PC-9 (cell line): Measurements from ENCODE around the gene CDC42BPB. TPM values are rescaled to one million over a fixed set of nuclear protein-coding genes. Genes with fewer than 3 reads are reported as not detected.
A peak's percentile ranks its signal among the peaks of the same experiment; 100 is the strongest.

Experiments used
- BruUV-seq: library from RNA; stranded (reverse); fragments of 400-500 nt; replicated peaks from 2 replicates; lab custom pipeline; 2021; lab: Mats Ljungman, UMichigan
- CTCF ChIA-PET: fragments of 300-600 bp; sonication (Branson Sonifier 250); formaldehyde crosslinking; loops from one replicate; lab custom pipeline; 2022; ENCODE audit warnings: antibody characterized with exemption; lab: Charles Lee
- POLR2A ChIA-PET: fragments of 300-600 bp; sonication (Branson Sonifier 250); formaldehyde crosslinking; loops from one replicate; lab custom pipeline; 2022; ENCODE audit warnings: antibody characterized with exemption; ENCODE audit not compliant: unreplicated experiment; lab: Charles Lee
- DNase-seq, 2 experiments: peaks; one replicate each; pipeline versions ENCODE4 v3.0.0 to v3.0.0-alpha.2; 2015 to 2022; ENCODE audit warnings: mixed read lengths in 1 of 2
- H2AFZ ChIP-seq: fragments of 200-600 bp; sonication (generic); 2 replicates; pipeline ENCODE4 v1.8.1; 2017; ENCODE audit warnings: antibody characterized with exemption
- H3F3A ChIP-seq: fragments of 200-600 bp; sonication (generic); 2 replicates; pipeline ENCODE4 v1.8.1; 2017; ENCODE audit warnings: antibody characterized with exemption, mild to moderate bottlenecking, low read depth; ENCODE audit not compliant: insufficient read depth
- H3K27ac ChIP-seq: fragments of 200-600 bp; sonication (generic); 2 replicates; pipeline ENCODE4 v1.6.1; 2016; ENCODE audit warnings: mixed run types
- H3K27me3 ChIP-seq: fragments of 200-600 bp; sonication (generic); 2 replicates; pipeline ENCODE4 v1.6.1; 2016; ENCODE audit warnings: low read depth, mixed run types; ENCODE audit not compliant: insufficient read depth
- H3K36me3 ChIP-seq: fragments of 200-600 bp; sonication (generic); 2 replicates; pipeline ENCODE4 v1.6.1; 2016; ENCODE audit warnings: low read depth, mixed run types
- H3K4me1 ChIP-seq: fragments of 200-600 bp; sonication (generic); replicated peaks from 2 replicates; pipeline ENCODE4 v1.6.1; 2016; ENCODE audit warnings: mixed run types; ENCODE audit not compliant: insufficient read depth
- H3K4me2 ChIP-seq: fragments of 200-600 bp; sonication (generic); 2 replicates; pipeline ENCODE4 v1.6.1; 2017; ENCODE audit warnings: mixed run types
- H3K4me3 ChIP-seq: fragments of 200-600 bp; sonication (generic); 2 replicates; pipeline ENCODE4 v1.6.1; 2016; ENCODE audit warnings: mixed run types
- H3K79me2 ChIP-seq: fragments of 200-600 bp; sonication (generic); 2 replicates; pipeline ENCODE4 v1.6.1; 2017; ENCODE audit warnings: low read depth, mixed run types
- H3K9me2 ChIP-seq: fragments of 200-600 bp; sonication (generic); 2 replicates; pipeline ENCODE4 v1.8.1; 2017; ENCODE audit warnings: mild to moderate bottlenecking; ENCODE audit not compliant: insufficient read depth
- H3K9me3 ChIP-seq: fragments of 200-600 bp; sonication (generic); 2 replicates; pipeline ENCODE4 v1.8.1; 2016; ENCODE audit warnings: low read depth; ENCODE audit not compliant: insufficient read depth
- H4K20me1 ChIP-seq: fragments of 200-600 bp; sonication (generic); 2 replicates; pipeline ENCODE4 v1.8.1; 2017; ENCODE audit not compliant: insufficient read depth
- CTCF ChIP-seq: fragments of 200-600 bp; sonication (generic); conservative IDR thresholded peaks from 2 replicates; pipeline ENCODE4 v1.6.1; 2017; ENCODE audit warnings: mixed run types, antibody characterized with exemption, mild to moderate bottlenecking, moderate library complexity
- EZH2 ChIP-seq: fragments of 200-600 bp; sonication (generic); IDR thresholded peaks from 2 replicates; pipeline ENCODE4 v1.8.0; 2017; ENCODE audit warnings: antibody characterized with exemption, low read depth
- intact Hi-C: fragments of 100-400 bp; cut with micrococcal nuclease; formaldehyde crosslinking; loops from one replicate; pipeline ENCODE4 v1.10.0; 2022; ENCODE audit not compliant: unreplicated experiment
- total RNA-seq: library from RNA; stranded (reverse); gene quantifications from 2 replicates; pipeline ENCODE4 v1.2.3, GENCODE V29; 2021

The CDC42BPB gene
- total RNA-seq, 1 experiment from 2014 or later: 203 TPM

GRCh38 chr14:103009559-103009958 is 47.8 kb downstream of the CDC42BPB start:
- Histone ChIP-seq H2AFZ (no peak overlapping the region), H3F3A (peaks cover 79% of the 10 kb centered on the region), H3K9me3 (0 out of 2 replicates have a peak, but pooled peaks cover 6% of the 10 kb centered on the region), H4K20me1 (no peaks in the 10 kb centered on the region; the same call in 1 of the 2 replicates), H3K36me3 (peaks cover 49% of the 10 kb centered on the region), H3K4me3 (no peak overlapping the region), H3K79me2 (peaks cover 89% of the 10 kb centered on the region), H3K9me2 (no peaks in the 10 kb centered on the region), H3K27me3 (no peaks in the 10 kb centered on the region), H3K27ac (peak overlapping the region; percentile 84; the same call in 1 of the 2 replicates), H3K4me1 (peaks cover 52% of the 10 kb centered on the region), H3K4me2 (no peak overlapping the region)
- POLR2A ChIA-PET: interaction anchor here (1.1 kb wide), 1 partner anchor 113 kb away, joined by 3 read pairs; no protein-coding TSS in a partner anchor
- TF ChIP-seq EZH2 (no peak), CTCF (no peak)
- DNase-seq: no peak
- intact Hi-C loops: no loop called here
- no TSS peak for BruUV-seq
- CTCF ChIA-PET: no interaction called here

- intact Hi-C loops: no loop called here
- Histone ChIP-seq H4K20me1 (no peaks in the 10 kb centered on the region; the same call in 1 of the 2 replicates), H3K4me3 (no peak overlapping the region), H3K4me2 (no peak overlapping the region), H3K27ac (peak overlapping the region; percentile 8), H3K4me1 (peaks cover 46% of the 10 kb centered on the region), H3K9me3 (0 out of 2 replicates have a peak, but pooled peaks cover 6% of the 10 kb centered on the region), H3K9me2 (no peaks in the 10 kb centered on the region), H3K27me3 (no peaks in the 10 kb centered on the region), H3K36me3 (peaks cover 49% of the 10 kb centered on the region), H3F3A (peaks cover 79% of the 10 kb centered on the region), H3K79me2 (peaks cover 86% of the 10 kb centered on the region), H2AFZ (no peak overlapping the region)
- ChIA-PET CTCF (interaction anchor here (0.6 kb wide), 1 partner anchor 55 kb away, joined by 3 read pairs; no protein-coding TSS in a partner anchor), POLR2A (interaction anchor here (0.6 to 1.1 kb wide), 4 partner anchors 113 to 753 kb away, joined by 3 to 6 read pairs (median 4); no protein-coding TSS in a partner anchor)
- BruUV-seq: no TSS peak
- TF ChIP-seq EZH2 (no peak), CTCF (no peak)
- peak; percentile 67 to 82 for DNase-seq
These were observed 48.5 kb downstream of the CDC42BPB start for GRCh38 chr14:103008768-103009357.

GRCh38 chr14:103008126-103008525 is 49.2 kb downstream of the CDC42BPB start:
- CTCF ChIA-PET: no interaction called here
- BruUV-seq: no TSS peak
- no peaks in the 10 kb centered on the region; the same call in 1 of the 2 replicates for H4K20me1 ChIP-seq
- no peak overlapping the region for H3K4me2 ChIP-seq
- no peak for DNase-seq
- peak overlapping the region; percentile 8; the same call in 1 of the 2 replicates for H3K27ac ChIP-seq
- POLR2A ChIA-PET: no interaction called here
- peaks cover 82% of the 10 kb centered on the region for H3K79me2 ChIP-seq
- intact Hi-C loops: no loop called here
- peaks cover 56% of the 10 kb centered on the region for H3K36me3 ChIP-seq
- peaks cover 41% of the 10 kb centered on the region for H3K4me1 ChIP-seq
- no peaks in the 10 kb centered on the region for H3K27me3 ChIP-seq
- TF ChIP-seq EZH2 (no peak), CTCF (no peak)
- H3K9me2 ChIP-seq: no peaks in the 10 kb centered on the region
- 0 out of 2 replicates have a peak, but pooled peaks cover 6% of the 10 kb centered on the region for H3K9me3 ChIP-seq
- peaks cover 76% of the 10 kb centered on the region for H3F3A ChIP-seq
- H3K4me3 ChIP-seq: no peak overlapping the region
- H2AFZ ChIP-seq: no peak overlapping the region
